ENCODE results near the gene PLEKHA7. TPM values are rescaled to one million over a fixed set of nuclear protein-coding genes. Genes with fewer than 3 reads are reported as not detected.
A peak's percentile ranks its signal among the peaks of the same experiment; 100 is the strongest.

Gene PLEKHA7
- total and polyA plus RNA-seq, 2 of the 13 experiments (the other 11 are each of a cell fraction or from before 2014, with no cell fraction given) = 17.5 to 18.7 TPM

- TF ChIP-seq ATF5 (CRISPR knock-in tag; IDR thresholded peaks at IDR 0.05; ENCODE audit: low read depth) (no peak), ZNF12 (CRISPR knock-in tag; IDR thresholded peaks at IDR 0.05) (no peak), PHF21A (CRISPR knock-in tag; IDR thresholded peaks at IDR 0.05) (peak; percentile 77), ZBTB7B (CRISPR knock-in tag; IDR thresholded peaks at IDR 0.05) (no peak), ZBTB49 (CRISPR knock-in tag; IDR thresholded peaks at IDR 0.05; ENCODE audit: borderline replicate concordance) (no peak), FOXP1 (IDR thresholded peaks at IDR 0.05) (no peak), FOXP1 (CRISPR knock-in tag; IDR thresholded peaks at IDR 0.05) (peak; percentile 49; the same call in 1 of the 2 replicates), ZNF549 (CRISPR knock-in tag; IDR thresholded peaks at IDR 0.05) (no peak), KDM2A (CRISPR knock-in tag; IDR thresholded peaks at IDR 0.05; ENCODE audit: borderline replicate concordance, low read depth) (0 out of 2 replicates have a peak, but pooled peaks have one; percentile 18), TOE1 (CRISPR knock-in tag; IDR thresholded peaks at IDR 0.05) (0 out of 2 replicates have a peak, but pooled peaks have one; percentile 6), SOX5 (CRISPR knock-in tag; IDR thresholded peaks at IDR 0.05; ENCODE audit: borderline replicate concordance) (peak; percentile 83), RBFOX2 (IDR thresholded peaks at IDR 0.05; ENCODE audit: low read depth, low read length) (no peak), RORA (CRISPR knock-in tag; IDR thresholded peaks at IDR 0.05) (no peak), ZNF605 (CRISPR knock-in tag; IDR thresholded peaks at IDR 0.05) (no peak), DBP (CRISPR knock-in tag; IDR thresholded peaks at IDR 0.05; ENCODE audit: not compliant biosample characterization) (no peak), ZFP37 (CRISPR knock-in tag; IDR thresholded peaks at IDR 0.05; ENCODE audit: borderline replicate concordance) (no peak)
- TF ChIP-seq, protein P1, sequence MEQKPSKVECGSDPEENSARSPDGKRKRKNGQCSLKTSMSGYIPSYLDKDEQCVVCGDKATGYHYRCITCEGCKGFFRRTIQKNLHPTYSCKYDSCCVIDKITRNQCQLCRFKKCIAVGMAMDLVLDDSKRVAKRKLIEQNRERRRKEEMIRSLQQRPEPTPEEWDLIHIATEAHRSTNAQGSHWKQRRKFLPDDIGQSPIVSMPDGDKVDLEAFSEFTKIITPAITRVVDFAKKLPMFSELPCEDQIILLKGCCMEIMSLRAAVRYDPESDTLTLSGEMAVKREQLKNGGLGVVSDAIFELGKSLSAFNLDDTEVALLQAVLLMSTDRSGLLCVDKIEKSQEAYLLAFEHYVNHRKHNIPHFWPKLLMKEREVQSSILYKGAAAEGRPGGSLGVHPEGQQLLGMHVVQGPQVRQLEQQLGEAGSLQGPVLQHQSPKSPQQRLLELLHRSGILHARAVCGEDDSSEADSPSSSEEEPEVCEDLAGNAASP (CRISPR knock-in tag; IDR thresholded peaks at IDR 0.05; ENCODE audit: borderline replicate concordance) = no peak
- TF ChIP-seq, protein P2, sequence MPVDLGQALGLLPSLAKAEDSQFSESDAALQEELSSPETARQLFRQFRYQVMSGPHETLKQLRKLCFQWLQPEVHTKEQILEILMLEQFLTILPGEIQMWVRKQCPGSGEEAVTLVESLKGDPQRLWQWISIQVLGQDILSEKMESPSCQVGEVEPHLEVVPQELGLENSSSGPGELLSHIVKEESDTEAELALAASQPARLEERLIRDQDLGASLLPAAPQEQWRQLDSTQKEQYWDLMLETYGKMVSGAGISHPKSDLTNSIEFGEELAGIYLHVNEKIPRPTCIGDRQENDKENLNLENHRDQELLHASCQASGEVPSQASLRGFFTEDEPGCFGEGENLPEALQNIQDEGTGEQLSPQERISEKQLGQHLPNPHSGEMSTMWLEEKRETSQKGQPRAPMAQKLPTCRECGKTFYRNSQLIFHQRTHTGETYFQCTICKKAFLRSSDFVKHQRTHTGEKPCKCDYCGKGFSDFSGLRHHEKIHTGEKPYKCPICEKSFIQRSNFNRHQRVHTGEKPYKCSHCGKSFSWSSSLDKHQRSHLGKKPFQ (CRISPR knock-in tag; IDR thresholded peaks at IDR 0.05; ENCODE audit: insufficient replicate concordance) = no peak
- TF ChIP-seq, protein P3, sequence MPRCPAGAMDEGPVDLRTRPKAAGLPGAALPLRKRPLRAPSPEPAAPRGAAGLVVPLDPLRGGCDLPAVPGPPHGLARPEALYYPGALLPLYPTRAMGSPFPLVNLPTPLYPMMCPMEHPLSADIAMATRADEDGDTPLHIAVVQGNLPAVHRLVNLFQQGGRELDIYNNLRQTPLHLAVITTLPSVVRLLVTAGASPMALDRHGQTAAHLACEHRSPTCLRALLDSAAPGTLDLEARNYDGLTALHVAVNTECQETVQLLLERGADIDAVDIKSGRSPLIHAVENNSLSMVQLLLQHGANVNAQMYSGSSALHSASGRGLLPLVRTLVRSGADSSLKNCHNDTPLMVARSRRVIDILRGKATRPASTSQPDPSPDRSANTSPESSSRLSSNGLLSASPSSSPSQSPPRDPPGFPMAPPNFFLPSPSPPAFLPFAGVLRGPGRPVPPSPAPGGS (CRISPR knock-in tag; IDR thresholded peaks at IDR 0.05) = 0 out of 2 replicates have a peak, but pooled peaks have one; percentile 52
- TF ChIP-seq, protein P4, sequence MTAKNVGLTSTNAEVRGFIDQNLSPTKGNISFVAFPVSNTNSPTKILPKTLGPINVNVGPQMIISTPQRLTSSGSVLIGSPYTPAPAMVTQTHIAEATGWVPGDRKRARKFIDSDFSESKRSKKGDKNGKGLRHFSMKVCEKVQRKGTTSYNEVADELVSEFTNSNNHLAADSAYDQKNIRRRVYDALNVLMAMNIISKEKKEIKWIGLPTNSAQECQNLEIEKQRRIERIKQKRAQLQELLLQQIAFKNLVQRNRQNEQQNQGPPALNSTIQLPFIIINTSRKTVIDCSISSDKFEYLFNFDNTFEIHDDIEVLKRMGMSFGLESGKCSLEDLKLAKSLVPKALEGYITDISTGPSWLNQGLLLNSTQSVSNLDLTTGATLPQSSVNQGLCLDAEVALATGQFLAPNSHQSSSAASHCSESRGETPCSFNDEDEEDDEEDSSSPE (CRISPR knock-in tag; IDR thresholded peaks at IDR 0.05) = no peak
Observed at GRCh38 chr11:16774936-16775613, 239.1 kb downstream of the PLEKHA7 start (continued).
